Keratinocyte (primary cell): ENCODE measurements around the gene CCDC54. TPM values are rescaled to one million over a fixed set of nuclear protein-coding genes. Genes with fewer than 3 reads are reported as not detected.
"Not testable (repeated sequence)": the region's sequence is repeated elsewhere in the genome, so short reads cannot be mapped to it uniquely, and the experiment has no call there.

Source experiments
- DNase-seq: peaks from one replicate; pipeline ENCODE4 v3.0.0-alpha.2; 2011; ENCODE audit warnings: low read depth, missing footprints, low spot score
- FAIRE-seq: peaks from 2 replicates; lab custom pipeline; 2011; peaks lifted over from hg19 to GRCh38; lab: Jason Lieb, UNC
- H2AFZ ChIP-seq: 2 replicates; pipeline ENCODE4 v1.6.0; 2012; ENCODE audit warnings: low read length, control low read depth, inconsistent platforms; ENCODE audit not compliant: control insufficient read depth
- H3K27ac ChIP-seq: 2 replicates; pipeline ENCODE4 v1.5.1; 2011; ENCODE audit warnings: low read length; ENCODE audit not compliant: control insufficient read depth, insufficient read depth
- H3K27me3 ChIP-seq: 3 replicates; pipeline ENCODE4 v1.6.0; 2011; ENCODE audit warnings: low read length; ENCODE audit not compliant: control insufficient read depth, insufficient read depth; ENCODE audit errors: extremely low read depth
- H3K36me3 ChIP-seq, 2 experiments: 2 replicates in 1 of 2; 3 replicates in 1 of 2; pipeline ENCODE4 v1.5.1; 2011; ENCODE audit warnings: low read length in 2 of 2, mild to moderate bottlenecking in 1 of 2; ENCODE audit not compliant: control insufficient read depth in 2 of 2, insufficient read depth in 2 of 2; ENCODE audit errors: extremely low read depth in 1 of 2
- H3K4me1 ChIP-seq: 3 replicates; pipeline ENCODE4 v1.5.1; 2011; ENCODE audit warnings: low read length; ENCODE audit not compliant: control insufficient read depth, insufficient read depth; ENCODE audit errors: extremely low read depth
- H3K4me2 ChIP-seq: 3 replicates; pipeline ENCODE4 v1.6.0; 2011; ENCODE audit warnings: low read depth, low read length; ENCODE audit not compliant: control insufficient read depth, insufficient read depth; ENCODE audit errors: extremely low read depth
- H3K4me3 ChIP-seq, 3 experiments: fragments of 200-600 bp in 1 of 3; sonication (generic) in 1 of 3; 2 replicates in 2 of 3; 3 replicates in 1 of 3; pipeline ENCODE4 v1.5.1; 2011 to 2016; ENCODE audit warnings: low read length in 3 of 3, mild to moderate bottlenecking in 3 of 3, control low read depth in 2 of 3, inconsistent platforms in 1 of 3, low read depth in 1 of 3, mixed read lengths in 1 of 3, mixed run types in 1 of 3, moderate library complexity in 1 of 3; ENCODE audit not compliant: control insufficient read depth in 2 of 3, insufficient read depth in 2 of 3; ENCODE audit errors: extremely low read depth in 1 of 3
- H3K79me2 ChIP-seq: 2 replicates; pipeline ENCODE4 v1.6.0; 2012; ENCODE audit warnings: low read length; ENCODE audit not compliant: control insufficient read depth, insufficient read depth
- H3K9ac ChIP-seq: 3 replicates; pipeline ENCODE4 v1.6.0; 2011; ENCODE audit warnings: low read length; ENCODE audit not compliant: control insufficient read depth, insufficient read depth; ENCODE audit errors: extremely low read depth
- H3K9me1 ChIP-seq: 3 replicates; pipeline ENCODE4 v1.6.0; 2011; ENCODE audit warnings: low read length; ENCODE audit not compliant: control insufficient read depth, insufficient read depth; ENCODE audit errors: extremely low read depth
- H3K9me3 ChIP-seq: 2 replicates; pipeline ENCODE4 v1.5.1; 2012; ENCODE audit warnings: low read depth, low read length; ENCODE audit not compliant: control insufficient read depth
- H4K20me1 ChIP-seq: 3 replicates; pipeline ENCODE4 v1.6.0; 2011; ENCODE audit warnings: low read length; ENCODE audit not compliant: control insufficient read depth, insufficient read depth; ENCODE audit errors: extremely low read depth
- EZH2 ChIP-seq: IDR thresholded peaks from one replicate; pipeline ENCODE4 v1.6.1; 2012; ENCODE audit warnings: inconsistent platforms, mild to moderate bottlenecking, low read length, moderate library complexity
- dilution Hi-C: fragments of 300-500 bp; cut with MboI; formaldehyde crosslinking; loops from one replicate; pipeline ENCODE4 v1.7.0; 2020; ENCODE audit warnings: low sequenced_read_pairs; ENCODE audit not compliant: extremely low pct_ligation_motif_present
- polyA plus RNA-seq, 5 experiments: library from polyadenylated mRNA; depleted of rRNA in 3 of 5; stranded (reverse) in 3 of 5; stranded (forward) in 1 of 5; unstranded in 1 of 5; fragments of >200 nt; gene quantifications; 1 replicate in 1 of 5; 2 replicates in 3 of 5; 3 replicates in 1 of 5; pipeline versions ENCODE4 v1.2.1 to v1.2.3, GENCODE V29; 2011 to 2012; ENCODE audit warnings: missing spikeins in 2 of 5, low read depth in 1 of 5, low replicate concordance in 1 of 5
- TF ChIP-seq, protein P1 (sequence below), 3 experiments: IDR thresholded peaks in 1 of 3; conservative IDR thresholded peaks in 1 of 3; optimal IDR thresholded peaks in 1 of 3; 2 replicates in 2 of 3; 3 replicates in 1 of 3; pipeline versions ENCODE3 to v1.5.1; 2011; ENCODE audit warnings: low read length in 3 of 3, mild to moderate bottlenecking in 3 of 3, moderate library complexity in 2 of 3, control low read depth in 1 of 3, inconsistent platforms in 1 of 3; ENCODE audit not compliant: insufficient read depth in 2 of 3; ENCODE audit errors: extremely low read depth in 1 of 3

Gene CCDC54
- polyA plus RNA-seq, 1 donor (not counting 4 experiments of a cell fraction or from before 2014, with no cell fraction given) = not detected

- no peaks in the 10 kb centered on the region for H3K9me3 ChIP-seq
- no peak overlapping the region for H3K27ac ChIP-seq
- H3K9me1 ChIP-seq = no peaks in the 10 kb centered on the region
- no peak for TF ChIP-seq EZH2
- TF ChIP-seq, protein P1, sequence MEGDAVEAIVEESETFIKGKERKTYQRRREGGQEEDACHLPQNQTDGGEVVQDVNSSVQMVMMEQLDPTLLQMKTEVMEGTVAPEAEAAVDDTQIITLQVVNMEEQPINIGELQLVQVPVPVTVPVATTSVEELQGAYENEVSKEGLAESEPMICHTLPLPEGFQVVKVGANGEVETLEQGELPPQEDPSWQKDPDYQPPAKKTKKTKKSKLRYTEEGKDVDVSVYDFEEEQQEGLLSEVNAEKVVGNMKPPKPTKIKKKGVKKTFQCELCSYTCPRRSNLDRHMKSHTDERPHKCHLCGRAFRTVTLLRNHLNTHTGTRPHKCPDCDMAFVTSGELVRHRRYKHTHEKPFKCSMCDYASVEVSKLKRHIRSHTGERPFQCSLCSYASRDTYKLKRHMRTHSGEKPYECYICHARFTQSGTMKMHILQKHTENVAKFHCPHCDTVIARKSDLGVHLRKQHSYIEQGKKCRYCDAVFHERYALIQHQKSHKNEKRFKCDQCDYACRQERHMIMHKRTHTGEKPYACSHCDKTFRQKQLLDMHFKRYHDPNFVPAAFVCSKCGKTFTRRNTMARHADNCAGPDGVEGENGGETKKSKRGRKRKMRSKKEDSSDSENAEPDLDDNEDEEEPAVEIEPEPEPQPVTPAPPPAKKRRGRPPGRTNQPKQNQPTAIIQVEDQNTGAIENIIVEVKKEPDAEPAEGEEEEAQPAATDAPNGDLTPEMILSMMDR (optimal IDR thresholded peaks at IDR 0.05 in 1 of 3, IDR thresholded peaks at IDR 0.05 in 1 of 3, conservative IDR thresholded peaks at IDR 0.05 in 1 of 3; ENCODE audit: extremely low read depth in 1 of 3, insufficient read depth in 2 of 3, low read length in 3 of 3) = no peak
- H3K4me2 ChIP-seq = no peak overlapping the region
- DNase-seq (no peak), FAIRE-seq (no peak)
- H4K20me1 ChIP-seq = no peaks in the 10 kb centered on the region
- no peak overlapping the region for H3K4me3 ChIP-seq
- H3K36me3 ChIP-seq = no peaks in the 10 kb centered on the region
- H3K79me2 ChIP-seq = no peaks in the 10 kb centered on the region
- dilution Hi-C loops = no loop called here
- no peaks in the 10 kb centered on the region for H3K27me3 ChIP-seq
- H3K9ac ChIP-seq = no peak overlapping the region
- H2AFZ ChIP-seq = no peak overlapping the region
- no peaks in the 10 kb centered on the region for H3K4me1 ChIP-seq
Observed at GRCh38 chr3:107329088-107329487, 48.2 kb upstream of the CCDC54 start.

GRCh38 chr3:107339690-107340089, 37.5 kb upstream of the CCDC54 start:
- H3K27ac ChIP-seq, DNase-seq, H3K9ac ChIP-seq, H3K9me3 ChIP-seq, H3K4me2 ChIP-seq, H3K27me3 ChIP-seq, H3K4me1 ChIP-seq, H3K9me1 ChIP-seq, H3K79me2 ChIP-seq, H2AFZ ChIP-seq, H3K4me3 ChIP-seq, FAIRE-seq, H3K36me3 ChIP-seq, H4K20me1 ChIP-seq, dilution Hi-C loops: not testable (repeated sequence)

GRCh38 chr3:107344722-107345121, 32.5 kb upstream of the CCDC54 start:
- FAIRE-seq (no peak), DNase-seq (no peak)
- Histone ChIP-seq H3K9ac (no peak overlapping the region), H3K9me3 (no peaks in the 10 kb centered on the region), H3K79me2 (no peaks in the 10 kb centered on the region), H2AFZ (no peak overlapping the region), H3K27me3 (no peaks in the 10 kb centered on the region), H3K27ac (no peak overlapping the region), H3K4me2 (no peak overlapping the region), H3K4me1 (no peaks in the 10 kb centered on the region), H3K4me3 (no peak overlapping the region), H4K20me1 (no peaks in the 10 kb centered on the region), H3K9me1 (no peaks in the 10 kb centered on the region), H3K36me3 (no peaks in the 10 kb centered on the region)
- dilution Hi-C loops = no loop called here
- TF ChIP-seq, protein P1 (optimal IDR thresholded peaks at IDR 0.05 in 1 of 3, IDR thresholded peaks at IDR 0.05 in 1 of 3, conservative IDR thresholded peaks at IDR 0.05 in 1 of 3; ENCODE audit: extremely low read depth in 1 of 3, insufficient read depth in 2 of 3, low read length in 3 of 3) = no peak
- TF ChIP-seq EZH2 = no peak
